Ishikawa (cell line): ENCODE results near the gene GBGT1.

Experiments
- CEBPB ChIP-seq: IDR thresholded peaks from 2 replicates; pipeline ENCODE4 v1.6.1; 2012
- EGR1 ChIP-seq: IDR thresholded peaks from 2 replicates; pipeline ENCODE4 v1.6.1; 2012
- EP300 ChIP-seq: IDR thresholded peaks from 2 replicates; pipeline ENCODE4 v1.6.1; 2012; ENCODE audit warnings: borderline replicate concordance
- FOXM1 ChIP-seq: IDR thresholded peaks from 2 replicates; pipeline ENCODE4 v1.6.1; 2012; ENCODE audit warnings: low read depth, borderline replicate concordance
- RAD21 ChIP-seq: IDR thresholded peaks from 2 replicates; pipeline ENCODE4 v1.6.1; 2012; ENCODE audit warnings: low read depth
- TAF1 ChIP-seq: IDR thresholded peaks from 2 replicates; pipeline ENCODE4 v1.6.1; 2012; ENCODE audit warnings: low read depth, mild to moderate bottlenecking
- TCF12 ChIP-seq: IDR thresholded peaks from 2 replicates; pipeline ENCODE4 v1.6.1; 2012; ENCODE audit warnings: low read depth
- TEAD4 ChIP-seq: IDR thresholded peaks from 2 replicates; pipeline ENCODE4 v1.6.1; 2012
- ZBTB7A ChIP-seq: IDR thresholded peaks from 2 replicates; pipeline ENCODE4 v1.6.1; 2012; ENCODE audit warnings: low read depth
- TF ChIP-seq, protein P1 (sequence below): IDR thresholded peaks from 2 replicates; pipeline ENCODE4 v1.6.1; 2012; ENCODE audit warnings: low read depth, mild to moderate bottlenecking
- TF ChIP-seq, protein P2 (sequence below): IDR thresholded peaks from 2 replicates; pipeline ENCODE4 v1.6.1; 2012

DNA sequence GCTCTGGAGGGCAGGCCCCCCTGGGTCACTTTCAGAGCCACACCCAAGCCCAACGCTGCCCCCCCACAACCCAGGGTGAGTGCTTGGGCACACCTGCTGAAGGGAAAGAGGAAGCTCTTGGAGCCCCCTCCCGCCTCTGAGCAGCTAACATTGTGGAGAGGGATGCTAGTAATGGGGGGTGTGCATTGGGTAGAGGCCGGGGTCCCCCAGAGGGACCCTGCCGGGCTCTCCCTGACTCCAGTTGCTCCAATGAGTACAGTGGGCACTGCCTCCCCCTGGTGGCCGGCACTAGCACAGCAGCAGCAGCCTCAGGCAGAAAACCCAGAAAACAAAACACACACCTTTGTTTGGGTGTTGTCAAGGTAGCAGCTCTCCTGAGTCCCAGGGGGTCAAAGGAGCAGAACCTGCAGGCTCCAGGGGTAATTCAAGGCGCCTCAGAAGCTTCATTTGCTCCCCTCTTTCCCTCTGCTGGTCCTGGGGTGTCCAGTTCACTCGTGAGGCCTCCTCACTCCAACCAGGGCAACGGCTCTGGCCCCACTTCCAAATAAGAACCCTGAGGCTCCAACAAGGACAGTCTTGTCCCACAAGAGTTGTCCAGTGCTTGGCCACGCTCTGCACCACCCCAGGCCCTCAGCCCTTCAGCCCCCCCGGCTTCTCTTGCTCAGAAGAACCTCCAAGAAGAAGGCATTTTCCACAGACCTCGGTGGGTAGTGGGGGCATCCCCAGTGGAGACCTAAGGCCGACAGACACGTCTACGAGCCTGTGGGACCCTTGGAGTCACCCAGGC is 16.1 kb downstream of the GBGT1 start:
- TF ChIP-seq TAF1 (no peak), RAD21 (peak; percentile 83), EP300 (no peak), ZBTB7A (no peak), TEAD4 (no peak), FOXM1 (no peak), CEBPB (no peak), TCF12 (no peak), EGR1 (no peak)
- TF ChIP-seq, protein P1, sequence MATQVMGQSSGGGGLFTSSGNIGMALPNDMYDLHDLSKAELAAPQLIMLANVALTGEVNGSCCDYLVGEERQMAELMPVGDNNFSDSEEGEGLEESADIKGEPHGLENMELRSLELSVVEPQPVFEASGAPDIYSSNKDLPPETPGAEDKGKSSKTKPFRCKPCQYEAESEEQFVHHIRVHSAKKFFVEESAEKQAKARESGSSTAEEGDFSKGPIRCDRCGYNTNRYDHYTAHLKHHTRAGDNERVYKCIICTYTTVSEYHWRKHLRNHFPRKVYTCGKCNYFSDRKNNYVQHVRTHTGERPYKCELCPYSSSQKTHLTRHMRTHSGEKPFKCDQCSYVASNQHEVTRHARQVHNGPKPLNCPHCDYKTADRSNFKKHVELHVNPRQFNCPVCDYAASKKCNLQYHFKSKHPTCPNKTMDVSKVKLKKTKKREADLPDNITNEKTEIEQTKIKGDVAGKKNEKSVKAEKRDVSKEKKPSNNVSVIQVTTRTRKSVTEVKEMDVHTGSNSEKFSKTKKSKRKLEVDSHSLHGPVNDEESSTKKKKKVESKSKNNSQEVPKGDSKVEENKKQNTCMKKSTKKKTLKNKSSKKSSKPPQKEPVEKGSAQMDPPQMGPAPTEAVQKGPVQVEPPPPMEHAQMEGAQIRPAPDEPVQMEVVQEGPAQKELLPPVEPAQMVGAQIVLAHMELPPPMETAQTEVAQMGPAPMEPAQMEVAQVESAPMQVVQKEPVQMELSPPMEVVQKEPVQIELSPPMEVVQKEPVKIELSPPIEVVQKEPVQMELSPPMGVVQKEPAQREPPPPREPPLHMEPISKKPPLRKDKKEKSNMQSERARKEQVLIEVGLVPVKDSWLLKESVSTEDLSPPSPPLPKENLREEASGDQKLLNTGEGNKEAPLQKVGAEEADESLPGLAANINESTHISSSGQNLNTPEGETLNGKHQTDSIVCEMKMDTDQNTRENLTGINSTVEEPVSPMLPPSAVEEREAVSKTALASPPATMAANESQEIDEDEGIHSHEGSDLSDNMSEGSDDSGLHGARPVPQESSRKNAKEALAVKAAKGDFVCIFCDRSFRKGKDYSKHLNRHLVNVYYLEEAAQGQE = no peak
- TF ChIP-seq, protein P2, sequence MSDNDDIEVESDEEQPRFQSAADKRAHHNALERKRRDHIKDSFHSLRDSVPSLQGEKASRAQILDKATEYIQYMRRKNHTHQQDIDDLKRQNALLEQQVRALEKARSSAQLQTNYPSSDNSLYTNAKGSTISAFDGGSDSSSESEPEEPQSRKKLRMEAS = no peak
